H9 (cell line): ENCODE measurements around the gene USP40. TPM values are rescaled to one million over a fixed set of nuclear protein-coding genes. Genes with fewer than 3 reads are reported as not detected.

ENCODE experiments used
- DNase-seq: peaks from one replicate; pipeline ENCODE4 v3.0.0-alpha.2; 2017
- H2AFZ ChIP-seq: one replicate; pipeline ENCODE4 v1.6.1; 2013; ENCODE audit warnings: mild to moderate bottlenecking, low read length, control low read depth, moderate library complexity
- H2AK5ac ChIP-seq: 2 replicates; pipeline ENCODE4 v1.6.1; 2013; ENCODE audit warnings: low read length, control low read depth, mixed read lengths; ENCODE audit not compliant: insufficient read length
- H2BK120ac ChIP-seq: one replicate; pipeline ENCODE4 v1.6.1; 2013; ENCODE audit warnings: low read depth, mild to moderate bottlenecking, low read length, control low read depth, inconsistent platforms; ENCODE audit not compliant: poor library complexity, severe bottlenecking
- H2BK12ac ChIP-seq: 2 replicates; pipeline ENCODE4 v1.6.1; 2013; ENCODE audit warnings: low read length, control low read depth, mixed read lengths, low read depth; ENCODE audit not compliant: insufficient read length
- H2BK15ac ChIP-seq: 2 replicates; pipeline ENCODE4 v1.6.1; 2013; ENCODE audit warnings: low read depth, low read length, control low read depth
- H2BK20ac ChIP-seq: one replicate; pipeline ENCODE4 v1.6.1; 2013; ENCODE audit warnings: low read depth, mild to moderate bottlenecking, low read length, control low read depth, inconsistent platforms; ENCODE audit not compliant: poor library complexity, severe bottlenecking
- H2BK5ac ChIP-seq: 2 replicates; pipeline ENCODE4 v1.6.1; 2013; ENCODE audit warnings: low read length, control low read depth, mixed read lengths; ENCODE audit not compliant: insufficient read length
- H3K14ac ChIP-seq: 2 replicates; pipeline ENCODE4 v1.6.1; 2013; ENCODE audit warnings: low read length, control low read depth; ENCODE audit not compliant: insufficient read depth
- H3K18ac ChIP-seq: 2 replicates; pipeline ENCODE4 v1.6.1; 2013; ENCODE audit warnings: low read depth, mild to moderate bottlenecking, mixed read lengths, low read length, control low read depth; ENCODE audit not compliant: insufficient read length
- H3K23ac ChIP-seq: 2 replicates; pipeline ENCODE4 v1.6.1; 2013; ENCODE audit warnings: low read length, control low read depth, mixed read lengths, low read depth; ENCODE audit not compliant: insufficient read length
- H3K23me2 ChIP-seq: 2 replicates; pipeline ENCODE4 v1.6.1; 2013; ENCODE audit warnings: low read depth, mild to moderate bottlenecking, mixed read lengths, low read length, control low read depth; ENCODE audit not compliant: insufficient read length, poor library complexity, severe bottlenecking
- H3K27ac ChIP-seq: 2 replicates; pipeline ENCODE4 v1.5.1; 2013; ENCODE audit warnings: low read length, control low read depth, mixed read lengths, low read depth; ENCODE audit not compliant: insufficient read length
- H3K27me3 ChIP-seq: 2 replicates; pipeline ENCODE4 v1.6.1; 2013; ENCODE audit warnings: low read length, control low read depth, inconsistent platforms; ENCODE audit not compliant: insufficient read depth
- H3K4ac ChIP-seq: 2 replicates; pipeline ENCODE4 v1.6.1; 2013; ENCODE audit warnings: low read depth, mild to moderate bottlenecking, control low read depth, inconsistent platforms, low read length, moderate library complexity
- H3K4me1 ChIP-seq: 2 replicates; pipeline ENCODE4 v1.6.1; 2013; ENCODE audit warnings: low read length, control low read depth, inconsistent platforms; ENCODE audit not compliant: insufficient read depth
- H3K4me2 ChIP-seq: 2 replicates; pipeline ENCODE4 v1.6.1; 2013; ENCODE audit warnings: low read length, control low read depth, mixed read lengths; ENCODE audit not compliant: insufficient read length, insufficient read depth
- H3K56ac ChIP-seq: 2 replicates; pipeline ENCODE4 v1.6.1; 2013; ENCODE audit warnings: low read depth, mild to moderate bottlenecking, mixed read lengths, low read length, control low read depth; ENCODE audit not compliant: insufficient read length
- H3K79me1 ChIP-seq: 2 replicates; pipeline ENCODE4 v1.6.1; 2013; ENCODE audit warnings: low read depth, mild to moderate bottlenecking, moderate library complexity, low read length, control low read depth, inconsistent platforms; ENCODE audit not compliant: insufficient read depth, poor library complexity, severe bottlenecking
- H3K79me2 ChIP-seq: 2 replicates; pipeline ENCODE4 v1.6.1; 2013; ENCODE audit warnings: low read length, control low read depth, inconsistent platforms; ENCODE audit not compliant: insufficient read depth
- H3K9ac ChIP-seq: 2 replicates; pipeline ENCODE4 v1.6.1; 2013; ENCODE audit warnings: low read length, control low read depth, mixed read lengths; ENCODE audit not compliant: insufficient read length; ENCODE audit errors: extremely low read depth
- H3K9me3 ChIP-seq: one replicate; pipeline ENCODE4 v1.6.1; 2013; ENCODE audit warnings: low read depth, low read length, inconsistent platforms; ENCODE audit not compliant: control insufficient read depth
- H3T11ph ChIP-seq: one replicate; pipeline ENCODE4 v1.6.1; 2013; ENCODE audit warnings: mild to moderate bottlenecking, low read length, control low read depth, inconsistent platforms
- H4K20me1 ChIP-seq: one replicate; pipeline ENCODE4 v1.6.1; 2013; ENCODE audit not compliant: control insufficient read depth, insufficient read length, insufficient read depth
- H4K5ac ChIP-seq: 2 replicates; pipeline ENCODE4 v1.6.1; 2013; ENCODE audit warnings: low read depth, mild to moderate bottlenecking, mixed read lengths, low read length, control low read depth; ENCODE audit not compliant: insufficient read length
- H4K8ac ChIP-seq: replicated peaks from 2 replicates; pipeline ENCODE4 v1.6.1; 2013; ENCODE audit warnings: low read length, control low read depth, mixed read lengths, low read depth; ENCODE audit not compliant: insufficient read length
- H4K91ac ChIP-seq: 2 replicates; pipeline ENCODE4 v1.6.1; 2013; ENCODE audit warnings: low read depth, mild to moderate bottlenecking, moderate library complexity, mixed read lengths, low read length, control low read depth; ENCODE audit not compliant: insufficient read length
- H3K27ac Mint-ChIP-seq, 3 experiments: 2 replicates in 2 of 3; 3 replicates in 1 of 3; pipeline ENCODE4 v1.8.0; 2020 to 2021; ENCODE audit warnings: mixed read lengths in 3 of 3, mild to moderate bottlenecking in 1 of 3, moderate library complexity in 1 of 3
- H3K27me3 Mint-ChIP-seq: 2 replicates; pipeline ENCODE4 v1.8.0; 2021; ENCODE audit warnings: low read depth, mild to moderate bottlenecking, moderate library complexity, mixed read lengths
- H3K36me3 Mint-ChIP-seq, 3 experiments: 2 replicates in 2 of 3; 3 replicates in 1 of 3; pipeline ENCODE4 v1.8.0; 2020 to 2021; ENCODE audit warnings: low read depth in 3 of 3, mixed read lengths in 3 of 3; ENCODE audit not compliant: insufficient read depth in 1 of 3
- H3K4me1 Mint-ChIP-seq, 2 experiments: 2 replicates each; pipeline ENCODE4 v1.8.0; 2020; ENCODE audit warnings: mixed read lengths in 2 of 2
- H3K4me3 Mint-ChIP-seq, 2 experiments: 2 replicates in 1 of 2; 3 replicates in 1 of 2; pipeline ENCODE4 v1.8.0; 2020 to 2021; ENCODE audit warnings: mild to moderate bottlenecking in 2 of 2, mixed read lengths in 2 of 2, moderate library complexity in 1 of 2
- H3K9me3 Mint-ChIP-seq, 2 experiments: 2 replicates in 1 of 2; 3 replicates in 1 of 2; pipeline ENCODE4 v1.8.0; 2020; ENCODE audit warnings: mild to moderate bottlenecking in 2 of 2, mixed read lengths in 2 of 2, moderate library complexity in 1 of 2
- WGBS: extraction: QIAGEN DNeasy Blood & Tissue Kit; methylation state at CpG from one replicate; pipeline ENCODE4 v1.1.7; 2013; ENCODE audit warnings: missing lambda C conversion rate, low lambda C conversion rate, mixed read lengths; ENCODE audit not compliant: insufficient read length; ENCODE audit errors: extremely low coverage; 5-methylcytosine and 5-hydroxymethylcytosine counted together
- total RNA-seq: library from RNA; stranded (reverse); gene quantifications from 2 replicates; pipeline ENCODE4 v1.2.1, GENCODE V29; 2021
- TF ChIP-seq, protein P1 (sequence below): fragments of 200-600 bp; sonication (generic); conservative IDR thresholded peaks from 3 replicates; pipeline ENCODE4 v1.8.0; 2021; ENCODE audit warnings: antibody characterized with exemption, mild to moderate bottlenecking

Gene USP40
- total RNA-seq, 1 experiment from 2014 or later: 7.5 TPM

DNA sequence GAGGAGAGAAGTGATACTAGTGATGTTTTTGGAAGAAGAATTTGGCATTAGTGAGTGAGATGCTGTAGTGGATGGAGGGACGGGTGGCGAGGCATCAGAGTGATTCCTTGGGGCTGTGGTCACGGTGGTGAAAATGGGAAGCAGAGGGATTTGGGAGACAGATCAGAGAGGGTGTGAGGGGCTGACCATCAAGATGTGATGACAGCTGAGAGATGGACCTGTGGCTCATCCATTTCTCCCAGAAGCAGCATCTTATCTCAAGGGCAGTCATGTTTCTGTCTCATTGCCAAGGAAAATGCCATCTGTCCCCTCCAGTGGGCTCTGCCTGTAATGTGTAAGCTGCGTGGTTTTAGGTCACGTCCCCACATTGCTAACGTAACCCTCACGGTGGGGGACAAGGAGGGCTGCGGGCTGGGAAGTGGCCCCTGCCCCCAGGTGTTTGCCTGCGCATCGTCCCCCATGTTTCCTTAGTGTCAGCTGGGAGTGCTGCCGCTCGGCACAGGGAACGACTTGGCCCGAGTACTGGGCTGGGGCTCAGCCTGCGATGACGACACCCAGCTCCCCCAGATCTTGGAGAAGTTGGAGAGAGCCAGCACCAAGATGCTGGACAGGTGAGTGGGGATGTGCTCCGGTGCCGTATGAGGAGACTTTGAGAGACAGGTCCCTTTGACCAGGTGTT, 121.3 kb downstream of the USP40 start:
- Histone ChIP-seq H3K79me1 (no peaks in the 10 kb centered on the region), H4K5ac (no peak overlapping the region), H3K14ac (no peak overlapping the region), H3K27ac (no peak overlapping the region), H3K23me2 (no peaks in the 10 kb centered on the region), H3K4ac (no peak overlapping the region), H3T11ph (no peak overlapping the region), H3K4me2 (no peak overlapping the region), H3K9me3 (no peaks in the 10 kb centered on the region), H4K20me1 (no peaks in the 10 kb centered on the region), H2BK5ac (no peak overlapping the region), H4K91ac (no peak overlapping the region), H4K8ac (no peak overlapping the region), H2BK15ac (no peak overlapping the region), H3K4me1 (0 out of 2 replicates have a peak, but pooled peaks cover 2% of the 10 kb centered on the region), H2AK5ac (no peak overlapping the region), H3K27me3 (no peaks in the 10 kb centered on the region), H2BK20ac (no peak overlapping the region), H2BK120ac (no peak overlapping the region), H3K79me2 (no peaks in the 10 kb centered on the region), H3K23ac (no peak overlapping the region), H2BK12ac (no peak overlapping the region), H3K9ac (no peak overlapping the region), H3K56ac (no peak overlapping the region), H3K18ac (no peak overlapping the region), H2AFZ (no peak overlapping the region)
- Mint-ChIP-seq H3K4me3 (no peak overlapping the region), H3K9me3 (no peaks in the 10 kb centered on the region; a peak in 1 of 5 replicates), H3K27me3 (no peaks in the 10 kb centered on the region; the same call in none of the 2 replicates), H3K27ac (peak overlapping the region in 1 of 3 experiments; percentile 32; a peak in 2 of 7 replicates), H3K36me3 (peaks cover 9 to 14% (median 13%) of the 10 kb centered on the region in 3 experiments), H3K4me1 (peaks cover 7 to 15% of the 10 kb centered on the region in 2 experiments)
- no peak for DNase-seq
- WGBS: no CpG with 5 or more reads among the region's 18 CpGs
- TF ChIP-seq, protein P1, sequence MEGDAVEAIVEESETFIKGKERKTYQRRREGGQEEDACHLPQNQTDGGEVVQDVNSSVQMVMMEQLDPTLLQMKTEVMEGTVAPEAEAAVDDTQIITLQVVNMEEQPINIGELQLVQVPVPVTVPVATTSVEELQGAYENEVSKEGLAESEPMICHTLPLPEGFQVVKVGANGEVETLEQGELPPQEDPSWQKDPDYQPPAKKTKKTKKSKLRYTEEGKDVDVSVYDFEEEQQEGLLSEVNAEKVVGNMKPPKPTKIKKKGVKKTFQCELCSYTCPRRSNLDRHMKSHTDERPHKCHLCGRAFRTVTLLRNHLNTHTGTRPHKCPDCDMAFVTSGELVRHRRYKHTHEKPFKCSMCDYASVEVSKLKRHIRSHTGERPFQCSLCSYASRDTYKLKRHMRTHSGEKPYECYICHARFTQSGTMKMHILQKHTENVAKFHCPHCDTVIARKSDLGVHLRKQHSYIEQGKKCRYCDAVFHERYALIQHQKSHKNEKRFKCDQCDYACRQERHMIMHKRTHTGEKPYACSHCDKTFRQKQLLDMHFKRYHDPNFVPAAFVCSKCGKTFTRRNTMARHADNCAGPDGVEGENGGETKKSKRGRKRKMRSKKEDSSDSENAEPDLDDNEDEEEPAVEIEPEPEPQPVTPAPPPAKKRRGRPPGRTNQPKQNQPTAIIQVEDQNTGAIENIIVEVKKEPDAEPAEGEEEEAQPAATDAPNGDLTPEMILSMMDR: no peak
